Measurements from ENCODE around the gene SLC25A25.
"Not testable (repeated sequence)": the region's sequence is repeated elsewhere in the genome, so short reads cannot be mapped to it uniquely, and the experiment has no call there.

The SLC25A25 gene

DNA sequence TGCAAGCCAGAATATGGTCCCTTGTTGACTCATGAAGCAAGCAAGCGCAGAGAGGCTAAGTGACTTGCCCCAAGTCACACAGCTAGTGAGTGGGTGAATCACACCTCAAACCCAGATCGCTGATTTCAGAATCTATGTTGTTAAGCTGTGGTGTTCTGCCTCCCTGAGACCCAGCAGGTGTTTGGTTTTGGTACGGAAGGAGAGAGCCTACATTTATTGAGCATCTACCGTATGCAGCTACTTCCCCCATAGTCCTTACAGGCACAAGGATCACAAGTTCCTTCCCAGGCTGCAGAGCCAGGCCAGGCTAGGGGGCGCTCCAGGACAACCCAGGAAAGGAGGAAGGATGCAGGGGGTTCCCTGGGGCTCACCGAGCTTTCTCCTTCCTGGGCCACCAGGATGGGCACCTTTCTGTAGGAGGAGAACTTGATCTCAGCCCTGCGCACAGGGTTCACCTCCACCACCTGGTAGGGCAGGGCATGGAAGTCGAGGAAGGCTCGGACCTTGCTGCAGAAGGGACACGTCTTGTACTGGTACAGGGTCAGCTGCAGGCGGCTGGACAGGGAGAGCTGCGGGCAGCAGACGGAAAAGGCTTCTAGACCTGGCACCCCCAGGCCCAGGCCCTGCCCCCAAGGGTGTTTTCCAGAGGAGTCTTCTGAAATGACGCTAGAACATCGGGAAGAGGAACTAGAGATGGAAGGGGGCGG, 57.0 kb downstream of the SLC25A25 start:
- DNase-seq (ENCODE audit: low read depth), result peak; percentile 33

- DNase-seq (ENCODE audit: low read depth), result no peak
These were observed 57.7 kb downstream of the SLC25A25 start for GRCh38 chr9:128125580-128126354.

GRCh38 chr9:128127568-128127989, 59.5 kb downstream of the SLC25A25 start, which contains the start of gene PTGES2:
PTGES2 (minus strand) TSS chr9:128127729; CDS start chr9:128127717, 12 bp downstream.
- peak; percentile 42 for DNase-seq (ENCODE audit: low read depth)

GRCh38 chr9:128127990-128128835, 60.2 kb downstream of the SLC25A25 start:
- DNase-seq (ENCODE audit: low read depth), result peak; percentile 77

- DNase-seq (ENCODE audit: low read depth), result no peak
These were observed 61.0 kb downstream of the SLC25A25 start for GRCh38 chr9:128128836-128129590.

GRCh38 chr9:128129976-128130590, 62.1 kb downstream of the SLC25A25 start:
- DNase-seq (ENCODE audit: low read depth), result not testable (repeated sequence)

GRCh38 chr9:128130651-128131050, 62.6 kb downstream of the SLC25A25 start:
- DNase-seq (ENCODE audit: low read depth), result not testable (repeated sequence)

GRCh38 chr9:128131346-128131745, 63.3 kb downstream of the SLC25A25 start:
- not testable (repeated sequence) for DNase-seq (ENCODE audit: low read depth)

DNA sequence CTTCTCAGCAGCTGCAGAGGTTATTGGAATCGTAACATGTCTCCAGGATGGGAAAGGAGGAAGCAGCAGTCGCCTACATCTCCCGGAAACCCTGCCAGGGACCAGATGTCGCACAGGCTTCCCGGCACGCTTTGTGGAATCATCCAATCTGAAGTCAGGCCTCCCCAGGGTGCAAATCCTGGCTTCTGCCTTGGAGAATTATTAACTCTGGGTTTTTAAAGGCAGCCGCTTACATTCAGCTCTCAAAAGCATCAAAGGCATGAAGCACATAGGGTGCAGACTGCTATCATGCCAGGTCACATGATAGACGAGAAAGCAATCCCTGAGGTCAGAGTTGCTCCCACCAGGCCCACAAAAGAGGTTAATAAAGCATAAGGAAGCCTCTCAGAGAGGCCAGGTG, 64.1 kb downstream of the SLC25A25 start:
- DNase-seq (ENCODE audit: low read depth), result not testable (repeated sequence)

- not testable (repeated sequence) for DNase-seq (ENCODE audit: low read depth)
These were observed 67.5 kb downstream of the SLC25A25 start for GRCh38 chr9:128135561-128135960.

DNA sequence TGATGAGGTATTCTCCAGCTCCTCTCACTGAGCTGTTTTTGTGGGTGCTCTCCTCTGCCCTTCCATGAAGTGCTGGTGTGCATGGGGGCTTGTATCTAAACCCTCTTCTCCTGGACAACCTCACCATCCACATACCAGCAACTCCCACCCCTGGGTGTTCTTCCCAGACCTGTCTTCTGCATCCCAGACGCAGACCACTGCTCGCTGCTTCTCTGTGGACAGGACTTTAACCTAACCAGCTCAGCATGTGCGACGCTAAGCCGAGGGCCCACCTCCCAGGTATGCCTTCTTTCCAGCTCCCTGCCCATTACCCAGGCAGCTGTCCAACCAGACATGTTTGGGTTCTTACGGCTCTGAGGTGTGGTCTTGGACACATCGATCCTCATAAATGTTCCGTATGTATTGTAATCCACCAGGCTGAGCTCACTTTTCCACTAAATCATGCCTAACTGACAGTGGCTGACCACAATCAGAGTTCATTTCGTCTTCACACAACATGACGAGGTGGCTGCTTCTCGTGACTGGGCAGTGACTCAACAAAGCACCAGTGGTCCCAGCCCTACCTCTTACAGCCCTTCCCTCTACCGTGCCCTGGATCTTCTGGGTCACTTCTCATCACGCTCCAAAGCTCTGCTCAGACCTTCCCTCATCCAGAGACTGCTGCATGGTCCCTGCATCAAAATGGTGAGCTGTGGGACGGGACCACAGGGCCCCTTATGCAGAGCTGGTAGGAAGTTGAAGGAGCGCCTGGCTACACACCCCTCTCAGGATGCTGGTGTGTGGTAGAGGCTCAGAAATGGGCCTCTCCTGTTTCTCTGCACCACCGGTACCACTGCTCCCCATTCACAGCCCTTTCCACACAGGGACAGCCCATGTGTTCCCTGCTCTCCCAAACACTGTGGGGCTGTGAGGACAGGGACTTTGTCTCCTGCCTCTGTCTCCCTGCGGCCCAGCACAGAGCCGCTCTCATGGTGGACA, 69.1 kb downstream of the SLC25A25 start:
- no peak for DNase-seq (ENCODE audit: low read depth)

DNA sequence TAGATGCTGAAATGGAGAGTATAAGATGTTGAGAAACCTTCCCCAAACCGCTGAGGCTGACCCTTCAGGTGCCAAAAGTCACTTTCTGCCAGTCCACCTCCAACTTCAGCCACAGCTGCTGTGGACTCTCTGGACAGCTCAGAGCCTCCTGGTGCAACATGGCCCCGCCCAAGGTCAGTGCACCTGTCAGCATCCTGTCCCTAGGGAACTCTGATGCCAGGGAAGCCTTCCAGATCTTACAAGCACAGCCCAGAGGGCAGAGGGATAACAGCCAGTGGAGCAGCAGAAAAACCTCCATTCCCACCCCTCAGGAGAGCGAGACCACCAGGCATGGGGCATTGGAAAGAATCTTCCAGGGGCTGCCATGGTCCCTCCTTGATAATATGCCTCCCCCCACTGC, 70.0 kb downstream of the SLC25A25 start:
- no peak for DNase-seq (ENCODE audit: low read depth)

DNA sequence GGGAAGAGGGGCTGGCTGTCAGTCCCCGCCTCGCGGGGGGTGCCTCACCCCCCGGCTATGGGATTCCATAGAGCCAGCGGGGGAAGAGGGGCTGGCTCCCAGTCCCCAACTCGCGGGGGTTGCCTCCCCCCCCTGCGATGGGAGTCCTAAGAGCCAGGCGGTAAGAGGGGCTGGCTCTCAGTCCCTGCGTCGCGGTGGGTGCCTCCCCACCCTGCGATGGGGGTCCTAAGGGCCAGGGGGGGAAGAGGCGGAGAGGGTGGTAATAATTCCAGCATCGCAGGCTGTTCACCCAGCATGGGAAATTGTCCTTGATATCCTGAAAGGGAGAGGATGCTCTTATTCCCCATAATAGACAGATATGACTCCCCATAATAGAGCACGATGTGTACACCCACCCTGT, 71.6 kb downstream of the SLC25A25 start:
- DNase-seq (ENCODE audit: low read depth), result no peak

GRCh38 chr9:128141604-128142003, 73.6 kb downstream of the SLC25A25 start:
- DNase-seq (ENCODE audit: low read depth), result no peak

DNA sequence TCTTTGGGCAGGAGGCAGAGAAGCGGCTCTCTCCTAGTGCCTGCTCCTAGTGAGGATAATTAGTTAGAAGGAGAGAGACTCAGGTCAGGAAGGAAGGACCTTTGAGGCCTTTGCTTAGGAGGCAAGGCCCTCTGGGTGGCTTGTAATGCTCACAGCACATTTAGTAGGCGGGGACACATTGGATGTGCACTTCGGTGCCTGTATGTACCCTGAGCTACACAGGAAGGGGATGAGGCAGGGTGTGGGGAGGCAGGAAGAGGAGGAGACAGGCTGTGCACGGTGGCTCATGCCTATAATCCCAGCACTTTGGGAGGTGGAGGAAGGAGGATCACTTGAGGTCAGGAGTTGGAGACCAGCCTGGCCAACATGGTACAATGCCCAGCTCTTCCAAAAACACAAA, 74.0 kb downstream of the SLC25A25 start:
- no peak for DNase-seq (ENCODE audit: low read depth)

- DNase-seq (ENCODE audit: low read depth), result no peak
These were observed 74.6 kb downstream of the SLC25A25 start for GRCh38 chr9:128142596-128142995.

GRCh38 chr9:128143525-128144238, 75.7 kb downstream of the SLC25A25 start:
- DNase-seq (ENCODE audit: low read depth), result no peak

- DNase-seq (ENCODE audit: low read depth), result no peak
These were observed 76.5 kb downstream of the SLC25A25 start for GRCh38 chr9:128144239-128145181.
